Measurements from ENCODE around the gene IMPA2.
"Not testable (repeated sequence)": the region's sequence is repeated elsewhere in the genome, so short reads cannot be mapped to it uniquely, and the experiment has no call there.

DNA sequence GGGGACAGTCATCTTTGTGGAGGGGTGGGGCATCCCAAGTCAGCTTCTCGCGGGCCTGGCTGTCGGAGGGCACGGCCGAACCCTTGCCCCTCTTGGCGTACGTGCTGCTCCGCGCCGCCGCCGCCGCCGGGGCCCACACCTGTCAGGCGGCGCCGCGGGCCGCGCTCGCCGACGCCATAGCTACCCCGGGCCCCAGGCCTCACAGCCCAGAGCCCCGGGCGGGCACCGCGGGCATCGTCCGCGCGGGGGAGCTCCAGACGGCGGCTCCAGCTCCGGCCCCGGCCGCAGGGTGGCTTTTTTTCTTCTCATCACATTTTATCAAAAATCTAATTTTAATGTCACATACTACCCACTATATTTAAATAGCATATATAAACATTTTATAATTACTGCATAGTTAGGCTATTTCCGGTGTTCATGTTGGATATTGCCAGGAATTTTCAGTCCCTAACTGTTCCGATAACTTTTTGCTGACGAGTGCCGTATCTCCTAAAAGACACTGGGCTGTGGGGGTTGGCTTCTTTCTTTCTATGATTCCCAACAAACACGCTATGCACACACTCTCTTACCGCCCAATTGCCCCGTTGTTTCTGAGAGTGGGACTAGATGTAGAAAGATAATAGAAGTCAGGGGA is 87.1 kb downstream of the IMPA2 start:
- TF ChIP-seq, protein P1, sequence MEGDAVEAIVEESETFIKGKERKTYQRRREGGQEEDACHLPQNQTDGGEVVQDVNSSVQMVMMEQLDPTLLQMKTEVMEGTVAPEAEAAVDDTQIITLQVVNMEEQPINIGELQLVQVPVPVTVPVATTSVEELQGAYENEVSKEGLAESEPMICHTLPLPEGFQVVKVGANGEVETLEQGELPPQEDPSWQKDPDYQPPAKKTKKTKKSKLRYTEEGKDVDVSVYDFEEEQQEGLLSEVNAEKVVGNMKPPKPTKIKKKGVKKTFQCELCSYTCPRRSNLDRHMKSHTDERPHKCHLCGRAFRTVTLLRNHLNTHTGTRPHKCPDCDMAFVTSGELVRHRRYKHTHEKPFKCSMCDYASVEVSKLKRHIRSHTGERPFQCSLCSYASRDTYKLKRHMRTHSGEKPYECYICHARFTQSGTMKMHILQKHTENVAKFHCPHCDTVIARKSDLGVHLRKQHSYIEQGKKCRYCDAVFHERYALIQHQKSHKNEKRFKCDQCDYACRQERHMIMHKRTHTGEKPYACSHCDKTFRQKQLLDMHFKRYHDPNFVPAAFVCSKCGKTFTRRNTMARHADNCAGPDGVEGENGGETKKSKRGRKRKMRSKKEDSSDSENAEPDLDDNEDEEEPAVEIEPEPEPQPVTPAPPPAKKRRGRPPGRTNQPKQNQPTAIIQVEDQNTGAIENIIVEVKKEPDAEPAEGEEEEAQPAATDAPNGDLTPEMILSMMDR (IDR thresholded peaks at IDR 0.05; ENCODE audit: low read depth, low read length, poor library complexity, severe bottlenecking): not testable (repeated sequence)
- TF ChIP-seq EZH2phosphoT487 (IDR thresholded peaks at IDR 0.05; ENCODE audit: borderline replicate concordance, low read length): not testable (repeated sequence)

Data from DOHH2 (cell line).